Natural killer cell (primary cell): Measurements from ENCODE around the gene METTL21A. TPM values are rescaled to one million over a fixed set of nuclear protein-coding genes. Genes with fewer than 3 reads are reported as not detected.

Experiments used
- ATAC-seq, 3 donors: fragments of 150-1000 bp in 2 of 3; fragments of 200-7000 bp in 1 of 3; cut with Tn5 transposase; 1 replicate in 1 of 3; 2 replicates in 2 of 3; pipeline ENCODE4 v1.10.0; 2021; ENCODE audit warnings: mild to moderate bottlenecking in 2 of 3, moderate library complexity in 2 of 3
- DNase-seq, 2 donors: peaks; one replicate each; pipeline versions ENCODE4 v3.0.0 to v3.0.0-alpha.2; 2013 to 2021; ENCODE audit warnings: mixed read lengths in 1 of 2
- H3K27ac ChIP-seq: one replicate; pipeline ENCODE4 v1.5.1; 2013; ENCODE audit warnings: mild to moderate bottlenecking, low read length
- H3K27me3 ChIP-seq: one replicate; pipeline ENCODE4 v1.6.1; 2013; ENCODE audit warnings: low read length; ENCODE audit not compliant: control insufficient read depth, insufficient read depth
- H3K36me3 ChIP-seq: one replicate; pipeline ENCODE4 v1.6.1; 2013; ENCODE audit warnings: low read length; ENCODE audit not compliant: control insufficient read depth, insufficient read depth
- H3K4me1 ChIP-seq: one replicate; pipeline ENCODE4 v1.6.1; 2013; ENCODE audit warnings: low read length; ENCODE audit not compliant: control insufficient read depth, insufficient read depth
- H3K4me3 ChIP-seq: one replicate; pipeline ENCODE4 v1.5.1; 2013; ENCODE audit warnings: low read length
- H3K9me3 ChIP-seq: one replicate; pipeline ENCODE4 v1.6.1; 2013; ENCODE audit warnings: low read length; ENCODE audit not compliant: control insufficient read depth, insufficient read depth
- H3K27ac Mint-ChIP-seq, 2 donors: one replicate each; pipeline ENCODE4 v1.8.0; 2022; ENCODE audit warnings: mild to moderate bottlenecking in 2 of 2, mixed read lengths in 2 of 2, moderate library complexity in 1 of 2
- H3K27me3 Mint-ChIP-seq, 2 donors: one replicate each; pipeline ENCODE4 v1.8.0; 2022; ENCODE audit warnings: low read depth in 2 of 2, mixed read lengths in 2 of 2
- H3K36me3 Mint-ChIP-seq: one replicate; pipeline ENCODE4 v1.8.0; 2022; ENCODE audit warnings: mixed read lengths
- H3K4me1 Mint-ChIP-seq, 2 donors: one replicate each; pipeline ENCODE4 v1.8.0; 2022; ENCODE audit warnings: mixed read lengths in 2 of 2
- H3K4me3 Mint-ChIP-seq: one replicate; pipeline ENCODE4 v1.8.0; 2022; ENCODE audit warnings: mild to moderate bottlenecking, moderate library complexity, mixed read lengths
- H3K9me3 Mint-ChIP-seq, 2 donors: one replicate each; pipeline ENCODE4 v1.8.0; 2022; ENCODE audit warnings: mixed read lengths in 2 of 2
- WGBS: methylation state at CpG from one replicate; pipeline ENCODE4 v1.1.7; 2013; ENCODE audit warnings: missing lambda C conversion rate; ENCODE audit not compliant: insufficient coverage; 5-methylcytosine and 5-hydroxymethylcytosine counted together
- intact Hi-C: fragments of 100-400 bp; cut with micrococcal nuclease; formaldehyde crosslinking; loops from one replicate; pipeline ENCODE4 v1.14.2; 2022
- total RNA-seq, 4 donors: library from RNA; stranded (reverse); fragments of 120-200 nt in 1 of 4; gene quantifications; one replicate each; pipeline versions ENCODE4 v1.2.3 to v1.2.4, GENCODE V29; 2013 to 2022
- TF ChIP-seq, protein P1 (sequence below): fragments of 200-600 bp; IDR thresholded peaks from one replicate; pipeline ENCODE4 v1.8.0; 2022; ENCODE audit warnings: antibody characterized with exemption

METTL21A gene
- total RNA-seq, 3 donors from 2014 or later (not counting 1 experiment from before 2014, with no cell fraction given) = 10.1 to 11.5 (median 11.0) TPM

GRCh38 chr2:207589143-207589542 is 36.1 kb downstream of the METTL21A start:
- Histone ChIP-seq H3K27me3 (no peaks in the 10 kb centered on the region), H3K9me3 (no peaks in the 10 kb centered on the region), H3K27ac (no peak overlapping the region), H3K36me3 (peaks cover 43% of the 10 kb centered on the region), H3K4me3 (no peak overlapping the region), H3K4me1 (no peaks in the 10 kb centered on the region)
- Mint-ChIP-seq H3K27ac (peak overlapping the region; percentile 13 to 32), H3K27me3 (no peaks in the 10 kb centered on the region), H3K4me3 (no peak overlapping the region), H3K36me3 (peaks cover 16% of the 10 kb centered on the region), H3K4me1 (peaks cover 17 to 21% of the 10 kb centered on the region in 2 donors), H3K9me3 (no peaks in the 10 kb centered on the region)
- ATAC-seq (no peak), DNase-seq (no peak)
- intact Hi-C loops = no loop called here
- TF ChIP-seq, protein P1, sequence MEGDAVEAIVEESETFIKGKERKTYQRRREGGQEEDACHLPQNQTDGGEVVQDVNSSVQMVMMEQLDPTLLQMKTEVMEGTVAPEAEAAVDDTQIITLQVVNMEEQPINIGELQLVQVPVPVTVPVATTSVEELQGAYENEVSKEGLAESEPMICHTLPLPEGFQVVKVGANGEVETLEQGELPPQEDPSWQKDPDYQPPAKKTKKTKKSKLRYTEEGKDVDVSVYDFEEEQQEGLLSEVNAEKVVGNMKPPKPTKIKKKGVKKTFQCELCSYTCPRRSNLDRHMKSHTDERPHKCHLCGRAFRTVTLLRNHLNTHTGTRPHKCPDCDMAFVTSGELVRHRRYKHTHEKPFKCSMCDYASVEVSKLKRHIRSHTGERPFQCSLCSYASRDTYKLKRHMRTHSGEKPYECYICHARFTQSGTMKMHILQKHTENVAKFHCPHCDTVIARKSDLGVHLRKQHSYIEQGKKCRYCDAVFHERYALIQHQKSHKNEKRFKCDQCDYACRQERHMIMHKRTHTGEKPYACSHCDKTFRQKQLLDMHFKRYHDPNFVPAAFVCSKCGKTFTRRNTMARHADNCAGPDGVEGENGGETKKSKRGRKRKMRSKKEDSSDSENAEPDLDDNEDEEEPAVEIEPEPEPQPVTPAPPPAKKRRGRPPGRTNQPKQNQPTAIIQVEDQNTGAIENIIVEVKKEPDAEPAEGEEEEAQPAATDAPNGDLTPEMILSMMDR = no peak

GRCh38 chr2:207587305-207587704 is 37.9 kb downstream of the METTL21A start:
- no peaks in the 10 kb centered on the region for H3K27me3 Mint-ChIP-seq
- 100% methylated on average over 5 of the region's 7 CpGs for WGBS
- ATAC-seq (no peak), DNase-seq (no peak)
- H3K4me3 Mint-ChIP-seq = no peak overlapping the region
- peaks cover 8% of the 10 kb centered on the region for H3K36me3 Mint-ChIP-seq
- no peak overlapping the region for H3K4me3 ChIP-seq
- H3K27me3 ChIP-seq = no peaks in the 10 kb centered on the region
- no peaks in the 10 kb centered on the region for H3K4me1 ChIP-seq
- H3K4me1 Mint-ChIP-seq = peaks cover 16 to 20% of the 10 kb centered on the region in 2 donors
- TF ChIP-seq, protein P1 = no peak
- H3K9me3 Mint-ChIP-seq = no peaks in the 10 kb centered on the region
- H3K27ac ChIP-seq = no peak overlapping the region
- intact Hi-C loops = no loop called here
- peak overlapping the region; percentile 10 to 32 for H3K27ac Mint-ChIP-seq
- peaks cover 55% of the 10 kb centered on the region for H3K36me3 ChIP-seq
- H3K9me3 ChIP-seq = no peaks in the 10 kb centered on the region

DNA sequence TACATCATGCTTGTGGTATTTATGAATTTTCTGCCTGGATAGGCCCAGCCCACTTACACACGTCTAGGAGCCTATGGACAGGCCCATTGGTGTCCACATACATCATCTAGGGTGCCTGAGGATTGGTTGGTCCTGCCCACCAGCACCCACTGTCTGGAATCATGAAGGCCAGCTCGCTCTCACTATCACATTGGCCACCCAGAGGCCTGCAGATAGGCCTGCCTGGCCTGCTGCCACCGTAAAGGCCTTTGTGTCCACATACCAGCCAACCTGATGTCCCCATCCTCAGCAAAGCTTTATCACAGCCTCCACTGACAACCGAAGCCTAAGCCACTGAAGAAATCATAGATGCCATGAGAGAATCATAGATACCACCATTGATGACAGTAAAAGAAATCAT is 40.2 kb downstream of the METTL21A start:
- DNase-seq (no peak), ATAC-seq (no peak)
- intact Hi-C loops = no loop called here
- Histone ChIP-seq H3K4me3 (no peak overlapping the region), H3K36me3 (peaks cover 69% of the 10 kb centered on the region), H3K27me3 (no peaks in the 10 kb centered on the region), H3K4me1 (no peaks in the 10 kb centered on the region), H3K27ac (no peak overlapping the region), H3K9me3 (no peaks in the 10 kb centered on the region)
- 97% methylated on average over 4 of the region's 4 CpGs for WGBS
- no peak overlapping the region for H3K4me3 Mint-ChIP-seq
- no peaks in the 10 kb centered on the region for H3K9me3 Mint-ChIP-seq
- TF ChIP-seq, protein P1 = no peak
- H3K27ac Mint-ChIP-seq = peak overlapping the region; percentile 4 to 69
- peaks cover 20 to 24% of the 10 kb centered on the region in 2 donors for H3K4me1 Mint-ChIP-seq
- no peaks in the 10 kb centered on the region for H3K27me3 Mint-ChIP-seq
- peaks cover 14% of the 10 kb centered on the region for H3K36me3 Mint-ChIP-seq

- H3K36me3 ChIP-seq = peaks cover 71% of the 10 kb centered on the region
- intact Hi-C loops = no loop called here
- no peak overlapping the region for H3K27ac ChIP-seq
Measured at GRCh38 chr2:207571370-207571769, 53.8 kb downstream of the METTL21A start.

More at GRCh38 chr2:207571370-207571769, 53.8 kb downstream of the METTL21A start:
- no peaks in the 10 kb centered on the region for H3K9me3 Mint-ChIP-seq
- H3K4me3 Mint-ChIP-seq = no peak overlapping the region
- no peaks in the 10 kb centered on the region for H3K36me3 Mint-ChIP-seq
- DNase-seq (no peak), ATAC-seq (no peak)
- H3K4me1 ChIP-seq = no peaks in the 10 kb centered on the region
- no peak overlapping the region for H3K4me3 ChIP-seq
- TF ChIP-seq, protein P1 = no peak
- no peaks in the 10 kb centered on the region for H3K9me3 ChIP-seq
- no peaks in the 10 kb centered on the region for H3K27me3 Mint-ChIP-seq
- no peaks in the 10 kb centered on the region for H3K27me3 ChIP-seq
- H3K4me1 Mint-ChIP-seq = peaks cover 0 to 6% of the 10 kb centered on the region in 2 donors
- H3K27ac Mint-ChIP-seq = peak overlapping the region; percentile 29 to 57
- 100% methylated on average over 2 of the region's 3 CpGs for WGBS
